ENCODE data around the gene TRIL.

TRIL gene

GRCh38 chr7:28983396-28984190 is 25.5 kb upstream of the TRIL start:
- DNase-seq (ENCODE audit: low spot score): no peak

GRCh38 chr7:28981161-28981465 is 23.0 kb upstream of the TRIL start:
- peak; percentile 12 for DNase-seq (ENCODE audit: low spot score)

- DNase-seq (ENCODE audit: low spot score): no peak
Measured at GRCh38 chr7:28980451-28981160, 22.5 kb upstream of the TRIL start.

- no peak for DNase-seq (ENCODE audit: low spot score)
Measured at GRCh38 chr7:28979776-28980175, 21.6 kb upstream of the TRIL start.

- DNase-seq (ENCODE audit: low spot score): no peak
Measured at GRCh38 chr7:28977881-28978280, 19.8 kb upstream of the TRIL start.

GRCh38 chr7:28976022-28976421 is 17.9 kb upstream of the TRIL start:
- DNase-seq (ENCODE audit: low spot score): no peak

- no peak for DNase-seq (ENCODE audit: low spot score)
Measured at GRCh38 chr7:28973591-28973990, 15.5 kb upstream of the TRIL start.

- DNase-seq (ENCODE audit: low spot score): no peak
Measured at GRCh38 chr7:28964056-28964455, 5.9 kb upstream of the TRIL start.

GRCh38 chr7:28961972-28962371 is 3.8 kb upstream of the TRIL start:
- no peak for DNase-seq (ENCODE audit: low spot score)

GRCh38 chr7:28960071-28960840 is 2.1 kb upstream of the TRIL start:
- no peak for DNase-seq (ENCODE audit: low spot score)

- DNase-seq (ENCODE audit: low spot score): no peak
Measured at GRCh38 chr7:28958980-28959347, 834 bp upstream of the TRIL start.

- DNase-seq (ENCODE audit: low spot score): no peak
Measured at GRCh38 chr7:28957751-28958234, 337 bp downstream of the TRIL start.

GRCh38 chr7:28957064-28957750 is 923 bp downstream of the TRIL start:
- no peak for DNase-seq (ENCODE audit: low spot score)

- DNase-seq (ENCODE audit: low spot score): peak; percentile 24
Measured at GRCh38 chr7:28956608-28957063, 1.5 kb downstream of the TRIL start.

GRCh38 chr7:28955718-28956607 is 2.2 kb downstream of the TRIL start:
- no peak for DNase-seq (ENCODE audit: low spot score)

- no peak for DNase-seq (ENCODE audit: low spot score)
Measured at GRCh38 chr7:28955356-28955717, 2.8 kb downstream of the TRIL start.

GRCh38 chr7:28954946-28955345 is 3.2 kb downstream of the TRIL start:
- DNase-seq (ENCODE audit: low spot score): no peak

GRCh38 chr7:28954471-28954870 is 3.7 kb downstream of the TRIL start:
- no peak for DNase-seq (ENCODE audit: low spot score)

GRCh38 chr7:28953633-28954032 is 4.5 kb downstream of the TRIL start:
- no peak for DNase-seq (ENCODE audit: low spot score)

GRCh38 chr7:28942168-28942567 is 16.0 kb downstream of the TRIL start:
- DNase-seq (ENCODE audit: low spot score): no peak

- DNase-seq (ENCODE audit: low spot score): no peak
Measured at GRCh38 chr7:28941633-28942032, 16.5 kb downstream of the TRIL start.
